GM23338 (cell line): ENCODE measurements around the gene HTRA1.

Experiments
- CTCF ChIP-seq, 2 experiments: fragments of 200-600 bp in 1 of 2; sonication (generic) in 1 of 2; conservative IDR thresholded peaks; 2 replicates each; pipeline versions ENCODE4 v1.5.1 to v1.6.1; 2016 to 2017; ENCODE audit warnings: antibody characterized with exemption in 2 of 2, low read depth in 2 of 2, mild to moderate bottlenecking in 2 of 2, moderate library complexity in 1 of 2
- ETS1 ChIP-seq: IDR thresholded peaks from 2 replicates; pipeline ENCODE4 v1.6.1; 2016; ENCODE audit warnings: antibody characterized with exemption
- EZH2 ChIP-seq: fragments of 200-600 bp; sonication (generic); IDR thresholded peaks from one replicate; pipeline ENCODE4 v1.8.0; 2017; ENCODE audit warnings: antibody characterized with exemption, mild to moderate bottlenecking, low read depth; ENCODE audit not compliant: unreplicated experiment
- POLR2AphosphoS5 ChIP-seq: IDR thresholded peaks from 2 replicates; pipeline ENCODE4 v1.6.1; 2016; ENCODE audit warnings: antibody characterized with exemption, low read depth
- ZNF114 ChIP-seq: fragments of 250-450 bp; sonication (Bioruptor Pico); IDR thresholded peaks from 2 replicates; pipeline ENCODE4 v1.5.0; 2020; ENCODE audit warnings: mild to moderate bottlenecking, moderate library complexity

- TF ChIP-seq ETS1 (no peak), CTCF (conservative IDR thresholded peaks at IDR 0.05; ENCODE audit: low read depth in 2 of 2) (no peak), ZNF114 (CRISPR knock-in tag) (no peak), POLR2AphosphoS5 (no peak), EZH2 (no peak)
Measured at GRCh38 chr10:122505885-122506645, 44.7 kb downstream of the HTRA1 start.
